Measurements from ENCODE around the gene GPS1.

GRCh38 chr17:82095777-82096708, 44.3 kb downstream of the GPS1 start:
- TF ChIP-seq POLR2A (IDR thresholded peaks at IDR 0.05) (no peak), CTCF (IDR thresholded peaks at IDR 0.05) (no peak)

All from uterus (tissue), 2 donors.